ENCODE results near the gene HOXD13.

GRCh38 chr2:176068419-176068832 lies 24.1 kb upstream of the HOXD13 start:
- no peak for TF ChIP-seq EZH2 (IDR thresholded peaks at IDR 0.05; ENCODE audit: borderline replicate concordance, low read depth, low read length, severe bottlenecking)
- TF ChIP-seq, protein P1, sequence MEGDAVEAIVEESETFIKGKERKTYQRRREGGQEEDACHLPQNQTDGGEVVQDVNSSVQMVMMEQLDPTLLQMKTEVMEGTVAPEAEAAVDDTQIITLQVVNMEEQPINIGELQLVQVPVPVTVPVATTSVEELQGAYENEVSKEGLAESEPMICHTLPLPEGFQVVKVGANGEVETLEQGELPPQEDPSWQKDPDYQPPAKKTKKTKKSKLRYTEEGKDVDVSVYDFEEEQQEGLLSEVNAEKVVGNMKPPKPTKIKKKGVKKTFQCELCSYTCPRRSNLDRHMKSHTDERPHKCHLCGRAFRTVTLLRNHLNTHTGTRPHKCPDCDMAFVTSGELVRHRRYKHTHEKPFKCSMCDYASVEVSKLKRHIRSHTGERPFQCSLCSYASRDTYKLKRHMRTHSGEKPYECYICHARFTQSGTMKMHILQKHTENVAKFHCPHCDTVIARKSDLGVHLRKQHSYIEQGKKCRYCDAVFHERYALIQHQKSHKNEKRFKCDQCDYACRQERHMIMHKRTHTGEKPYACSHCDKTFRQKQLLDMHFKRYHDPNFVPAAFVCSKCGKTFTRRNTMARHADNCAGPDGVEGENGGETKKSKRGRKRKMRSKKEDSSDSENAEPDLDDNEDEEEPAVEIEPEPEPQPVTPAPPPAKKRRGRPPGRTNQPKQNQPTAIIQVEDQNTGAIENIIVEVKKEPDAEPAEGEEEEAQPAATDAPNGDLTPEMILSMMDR (IDR thresholded peaks at IDR 0.05; ENCODE audit: borderline replicate concordance, extremely low read depth, low read length, poor library complexity, severe bottlenecking) = no peak

All from DND-41 (cell line).